ENCODE data around the gene PPARG.

GRCh38 chr3:12352755-12353154, 63.9 kb downstream of the PPARG start:
- no peak for TF ChIP-seq POLR2A (IDR thresholded peaks at IDR 0.05; ENCODE audit: borderline replicate concordance, extremely low read depth, insufficient read depth, insufficient read length)
- TF ChIP-seq, protein P1, sequence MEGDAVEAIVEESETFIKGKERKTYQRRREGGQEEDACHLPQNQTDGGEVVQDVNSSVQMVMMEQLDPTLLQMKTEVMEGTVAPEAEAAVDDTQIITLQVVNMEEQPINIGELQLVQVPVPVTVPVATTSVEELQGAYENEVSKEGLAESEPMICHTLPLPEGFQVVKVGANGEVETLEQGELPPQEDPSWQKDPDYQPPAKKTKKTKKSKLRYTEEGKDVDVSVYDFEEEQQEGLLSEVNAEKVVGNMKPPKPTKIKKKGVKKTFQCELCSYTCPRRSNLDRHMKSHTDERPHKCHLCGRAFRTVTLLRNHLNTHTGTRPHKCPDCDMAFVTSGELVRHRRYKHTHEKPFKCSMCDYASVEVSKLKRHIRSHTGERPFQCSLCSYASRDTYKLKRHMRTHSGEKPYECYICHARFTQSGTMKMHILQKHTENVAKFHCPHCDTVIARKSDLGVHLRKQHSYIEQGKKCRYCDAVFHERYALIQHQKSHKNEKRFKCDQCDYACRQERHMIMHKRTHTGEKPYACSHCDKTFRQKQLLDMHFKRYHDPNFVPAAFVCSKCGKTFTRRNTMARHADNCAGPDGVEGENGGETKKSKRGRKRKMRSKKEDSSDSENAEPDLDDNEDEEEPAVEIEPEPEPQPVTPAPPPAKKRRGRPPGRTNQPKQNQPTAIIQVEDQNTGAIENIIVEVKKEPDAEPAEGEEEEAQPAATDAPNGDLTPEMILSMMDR (IDR thresholded peaks at IDR 0.05 in 2 of 3, conservative IDR thresholded peaks at IDR 0.05 in 1 of 3; ENCODE audit: borderline replicate concordance in 1 of 3, insufficient read depth in 1 of 3, low read depth in 2 of 3, low read length in 2 of 3), result no peak
- TF ChIP-seq RAD21 (IDR thresholded peaks at IDR 0.05; ENCODE audit: low read depth), result no peak
- no peak for TF ChIP-seq YY1 (IDR thresholded peaks at IDR 0.05; ENCODE audit: extremely low read depth, insufficient replicate concordance, low read depth, low read length)
- TF ChIP-seq POLR2AphosphoS5 (IDR thresholded peaks at IDR 0.05; ENCODE audit: low read depth, low read length), result no peak
- TF ChIP-seq JUND (IDR thresholded peaks at IDR 0.05), result no peak
